HG03565 (cell line): Measurements from ENCODE around the gene GRIFIN.

Experiments used
- ATAC-seq: cut with Tn5 transposase; IDR thresholded peaks from one replicate; pipeline ENCODE4 v1.9.1; 2021; ENCODE audit warnings: mild to moderate bottlenecking, moderate library complexity; ENCODE audit not compliant: unreplicated experiment

The GRIFIN gene

DNA sequence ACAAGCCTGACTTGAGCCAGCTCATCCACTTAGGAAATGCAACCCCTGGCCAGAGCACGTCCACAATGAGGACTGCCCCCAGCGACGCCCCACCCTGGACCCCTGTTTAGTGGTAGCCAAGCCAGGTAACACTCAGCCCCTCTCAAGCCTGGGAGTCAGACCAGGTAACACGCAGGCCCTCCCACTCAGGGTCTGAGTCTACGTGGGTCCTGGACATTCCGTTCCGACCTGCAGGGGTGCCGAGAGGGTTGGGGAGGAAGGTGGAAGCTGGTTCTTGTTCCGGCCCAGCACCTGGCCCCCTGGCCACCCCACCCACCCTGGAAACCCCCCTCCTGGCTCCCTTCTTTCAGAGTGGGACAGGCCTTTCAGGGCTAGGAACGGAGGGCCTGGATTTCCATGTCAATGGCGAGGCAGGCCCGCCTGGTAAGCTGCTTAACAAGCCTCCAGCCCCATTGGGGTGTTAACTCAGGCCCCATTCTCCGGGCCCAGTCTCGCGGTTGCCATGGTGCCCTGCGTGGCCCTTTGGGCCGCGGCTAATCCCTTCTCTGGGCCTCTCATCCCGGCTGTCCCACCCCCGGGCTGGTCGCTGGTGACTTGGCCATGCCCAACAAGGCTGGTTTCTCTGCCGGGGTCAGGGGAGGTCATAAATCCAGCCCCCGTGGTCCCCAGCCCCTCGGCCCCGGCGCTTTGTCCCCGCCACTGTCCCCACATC, 23.7 kb upstream of the GRIFIN start:
- ATAC-seq, result no peak

GRCh38 chr7:2499181-2499580, 23.0 kb upstream of the GRIFIN start:
- ATAC-seq, result no peak

DNA sequence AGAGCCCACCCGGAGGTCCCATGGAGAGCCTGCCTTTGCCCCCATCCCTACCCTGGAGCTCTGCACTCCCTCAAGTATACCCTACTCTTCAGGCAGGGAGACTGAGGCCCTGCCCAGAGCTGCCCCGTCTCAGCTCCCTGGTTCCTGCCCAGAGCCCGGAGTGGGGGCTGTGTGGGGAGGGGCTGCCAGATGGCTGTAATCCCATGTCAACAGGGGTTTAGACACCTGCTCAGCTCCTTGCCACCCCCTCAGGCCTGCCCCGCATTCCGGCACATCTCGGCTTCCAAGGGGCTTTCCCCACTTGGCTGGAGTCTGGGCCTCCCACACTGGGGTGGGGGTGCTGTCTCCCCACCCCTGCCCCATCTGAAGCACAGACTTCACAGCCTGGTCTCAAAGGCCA, 22.5 kb upstream of the GRIFIN start:
- no peak for ATAC-seq

GRCh38 chr7:2497500-2498336, 21.5 kb upstream of the GRIFIN start:
- ATAC-seq, result no peak

DNA sequence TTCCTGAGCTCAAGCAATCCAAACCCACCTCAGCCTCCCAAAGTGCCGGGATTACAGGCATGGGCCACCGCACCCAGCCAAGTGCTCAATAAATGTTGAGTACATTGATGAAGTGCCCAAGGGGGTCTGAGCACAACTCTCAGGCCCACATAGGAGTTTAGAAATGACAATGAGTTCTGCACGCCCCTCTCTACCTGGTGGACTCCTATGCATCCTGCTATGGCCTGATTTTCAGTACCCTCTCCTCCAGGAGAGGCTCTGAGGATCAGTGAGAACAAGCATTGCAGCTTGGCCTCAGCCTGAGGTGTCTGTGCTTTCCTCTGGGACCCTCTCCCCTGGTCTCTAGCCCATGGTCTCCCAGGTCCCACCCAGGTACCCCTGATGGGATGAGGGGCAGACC, 20.9 kb upstream of the GRIFIN start:
- no peak for ATAC-seq

- ATAC-seq, result no peak
Observed at GRCh38 chr7:2496375-2496774, 20.2 kb upstream of the GRIFIN start.

GRCh38 chr7:2495418-2496299, 19.5 kb upstream of the GRIFIN start:
- ATAC-seq, result no peak

DNA sequence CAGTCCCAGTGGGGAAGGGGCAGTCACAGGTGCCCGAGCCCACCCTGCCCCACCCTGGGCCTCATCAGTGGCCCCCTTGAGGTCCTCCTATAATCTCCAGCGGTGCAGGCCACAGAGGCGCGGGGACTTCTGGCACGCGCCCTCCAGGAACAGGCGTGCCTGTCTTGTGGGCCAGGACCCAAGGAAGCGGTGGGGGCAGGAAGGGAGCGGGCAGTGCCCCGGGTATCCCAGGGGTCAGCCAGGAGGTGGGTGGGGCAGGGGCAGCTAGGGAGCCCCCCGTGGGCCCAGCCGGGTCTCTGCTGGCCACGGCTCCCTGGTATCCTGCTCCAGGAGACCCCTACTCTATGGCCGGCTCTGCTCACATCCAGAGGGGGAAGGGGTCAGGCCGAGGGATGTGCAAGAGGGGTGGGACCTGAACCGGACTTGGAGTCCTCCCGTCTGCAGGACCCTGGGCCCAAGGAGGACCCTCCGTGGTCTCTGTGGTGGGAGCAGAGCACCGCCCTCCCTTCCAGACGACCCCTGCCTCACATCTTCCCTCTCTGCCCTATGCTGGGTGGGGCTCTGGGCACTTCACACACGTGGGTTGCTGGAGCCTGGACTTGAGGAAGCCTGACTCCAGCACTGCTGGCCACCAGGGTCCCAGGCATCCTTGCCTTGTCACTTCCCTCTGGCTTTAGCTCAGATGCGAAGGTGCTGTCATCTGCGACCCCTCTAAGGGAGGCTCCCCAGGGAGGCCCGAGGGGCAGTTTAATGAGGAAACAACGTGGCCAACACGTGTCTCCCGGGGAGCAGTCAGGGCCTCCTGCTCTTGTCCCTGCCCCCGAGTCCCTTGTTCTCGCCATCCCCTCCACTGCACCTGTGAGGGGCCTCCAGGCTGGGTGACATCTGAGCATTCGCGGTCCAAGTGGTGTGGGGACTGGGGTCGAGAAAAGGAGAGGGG, 18.3 kb upstream of the GRIFIN start:
- ATAC-seq, result no peak

- no peak for ATAC-seq
Observed at GRCh38 chr7:2493205-2494164, 17.3 kb upstream of the GRIFIN start.

DNA sequence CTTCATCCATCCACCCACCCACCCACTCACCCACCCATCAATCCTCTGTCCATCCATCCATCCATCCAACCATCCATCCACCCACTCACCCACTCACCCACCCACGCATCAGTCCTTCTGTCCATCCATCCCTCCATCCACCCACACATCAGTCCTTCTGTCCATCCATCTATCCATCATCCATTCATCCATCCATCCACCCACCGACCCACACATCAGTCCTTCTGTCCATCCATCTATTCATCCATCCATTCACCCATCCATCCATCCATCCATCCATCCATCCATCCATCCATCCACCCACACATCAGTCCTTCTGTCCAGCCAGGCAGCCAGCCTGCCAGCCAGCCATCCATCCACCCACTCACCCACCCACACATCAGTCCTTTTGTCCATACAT, 15.8 kb upstream of the GRIFIN start:
- no peak for ATAC-seq

DNA sequence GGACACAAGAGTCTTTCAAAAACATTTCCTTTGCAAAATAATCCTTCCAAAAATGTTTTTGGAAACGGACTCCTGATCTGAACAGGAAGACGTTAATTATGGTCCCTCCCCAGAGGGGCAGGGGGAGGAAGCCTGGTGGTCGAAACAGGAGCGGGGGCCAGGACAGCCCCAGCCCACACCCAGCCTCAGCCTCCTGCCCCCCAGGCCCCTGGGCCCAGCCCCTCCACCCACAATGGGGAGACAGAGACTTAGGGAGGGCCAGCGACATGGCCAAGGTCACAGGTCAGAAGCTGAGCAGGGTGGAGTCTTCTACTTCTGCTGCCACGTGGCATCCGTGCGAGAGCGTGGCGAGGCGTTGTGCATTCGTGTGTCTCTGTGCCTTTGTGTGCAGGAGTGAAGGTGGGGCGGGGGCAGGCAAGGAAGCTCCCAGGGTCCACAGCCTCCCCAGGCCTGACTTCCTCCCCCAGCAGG, 14.0 kb upstream of the GRIFIN start:
- no peak for ATAC-seq

DNA sequence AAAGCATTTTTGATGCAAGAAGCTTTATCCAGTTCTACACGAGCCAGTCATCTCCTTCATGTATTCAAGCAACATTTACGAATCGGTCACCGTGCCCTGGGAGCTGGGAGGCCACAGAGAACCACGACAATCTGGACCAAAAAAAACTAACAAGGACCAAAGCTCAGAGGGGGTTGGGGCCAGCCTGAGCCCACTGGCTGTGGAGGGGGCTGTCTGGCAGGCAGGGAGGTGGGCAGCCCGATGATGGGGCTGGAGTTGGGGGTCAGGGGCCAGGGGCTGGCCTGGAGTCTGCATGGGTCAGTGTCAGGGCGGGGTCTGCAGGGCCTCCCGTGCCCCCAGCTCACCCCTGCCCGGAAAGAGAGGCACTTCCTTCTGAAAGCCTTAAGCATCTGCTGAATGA, 12.5 kb upstream of the GRIFIN start:
- ATAC-seq, result no peak

DNA sequence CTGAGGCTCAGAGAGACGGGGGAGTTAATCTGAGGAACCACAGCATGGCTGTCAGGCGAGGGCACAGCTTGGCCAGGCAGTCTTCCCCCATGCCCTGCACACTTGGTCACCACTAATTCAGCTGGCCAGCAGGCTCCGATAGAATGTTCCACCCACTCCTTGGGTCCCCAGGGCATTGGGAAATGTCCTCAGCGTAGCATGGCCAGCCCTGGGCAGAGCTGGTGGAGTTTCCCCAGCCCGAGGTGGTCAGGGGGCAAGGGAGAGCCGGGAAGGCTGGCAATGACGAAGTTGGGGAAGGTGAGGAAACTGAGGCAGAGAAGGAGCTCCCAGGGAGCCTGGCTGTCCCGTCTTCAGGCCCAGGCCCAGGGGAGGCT, 12.1 kb upstream of the GRIFIN start:
- ATAC-seq, result no peak

- ATAC-seq, result no peak
Observed at GRCh38 chr7:2487586-2488271, 11.5 kb upstream of the GRIFIN start.

- ATAC-seq, result no peak
Observed at GRCh38 chr7:2484868-2485267, 8.7 kb upstream of the GRIFIN start.

DNA sequence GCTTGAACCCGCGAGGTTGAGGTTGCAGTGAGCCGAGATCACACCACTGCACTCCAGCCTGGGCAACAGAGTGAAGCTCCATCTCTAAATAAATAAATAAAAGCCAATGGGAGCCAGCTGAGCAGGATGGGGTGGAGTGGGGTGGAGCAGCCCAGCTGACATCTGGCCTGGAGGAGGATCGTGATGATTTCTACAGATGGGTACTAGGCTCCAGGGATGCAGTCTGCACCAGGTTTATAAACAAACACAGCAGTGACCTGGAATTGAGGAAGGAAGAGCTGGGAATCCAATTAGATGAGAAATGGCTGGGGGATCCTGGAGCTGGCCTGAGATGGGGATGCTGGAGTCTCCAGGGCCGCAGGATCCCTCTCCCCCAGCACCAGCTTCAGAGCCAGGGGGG, 7.3 kb upstream of the GRIFIN start:
- ATAC-seq, result no peak

GRCh38 chr7:2482725-2483451, 6.7 kb upstream of the GRIFIN start:
- ATAC-seq, result no peak

DNA sequence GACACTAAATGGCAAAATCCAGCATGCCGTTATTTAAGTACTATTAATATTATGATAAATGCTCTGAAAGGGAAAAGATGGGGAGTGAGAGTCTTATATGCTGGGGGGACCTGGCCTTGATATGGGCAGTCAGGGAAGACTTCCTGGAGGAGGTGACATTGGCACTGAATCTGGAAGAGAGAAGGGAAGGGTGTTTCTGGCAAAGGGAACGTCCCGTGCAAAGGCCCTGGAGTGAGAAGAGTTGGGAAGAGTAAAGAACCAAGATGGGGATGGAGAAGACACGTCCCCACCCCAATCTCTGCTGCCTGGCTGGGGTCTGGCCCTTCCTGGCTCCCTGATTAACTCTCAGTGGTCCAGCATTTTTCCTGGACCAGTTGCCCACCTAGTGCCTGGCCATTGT, 5.0 kb upstream of the GRIFIN start:
- ATAC-seq, result no peak
